Mucosa of rectum (tissue), 2 donors: ENCODE data around the gene AKAP13.
A peak's percentile ranks its signal among the peaks of the same experiment; 100 is the strongest.

Source experiments
- H3K27ac ChIP-seq, 2 donors: one replicate each; pipeline ENCODE4 v1.7.0; 2013; ENCODE audit warnings: inconsistent platforms in 2 of 2, low read depth in 2 of 2, low read length in 2 of 2
- H3K27me3 ChIP-seq, 2 donors: one replicate each; pipeline ENCODE4 v1.7.0; 2013; ENCODE audit warnings: low read length in 2 of 2; ENCODE audit not compliant: control insufficient read depth in 2 of 2, insufficient read depth in 2 of 2
- H3K36me3 ChIP-seq, 2 donors: one replicate each; pipeline ENCODE4 v1.7.0; 2013; ENCODE audit warnings: low read length in 2 of 2; ENCODE audit not compliant: control insufficient read depth in 2 of 2, insufficient read depth in 2 of 2
- H3K4me1 ChIP-seq, 2 donors: one replicate each; pipeline ENCODE4 v1.7.0; 2013; ENCODE audit warnings: low read length in 2 of 2, mild to moderate bottlenecking in 1 of 2; ENCODE audit not compliant: control insufficient read depth in 2 of 2, insufficient read depth in 2 of 2
- H3K4me3 ChIP-seq, 2 donors: one replicate each; pipeline ENCODE4 v1.7.0; 2013; ENCODE audit warnings: low read length in 2 of 2
- H3K9ac ChIP-seq, 2 donors: one replicate each; pipeline ENCODE4 v1.7.0; 2013; ENCODE audit warnings: low read length in 2 of 2, low read depth in 1 of 2, mild to moderate bottlenecking in 1 of 2
- H3K9me3 ChIP-seq, 2 donors: one replicate each; pipeline ENCODE4 v1.7.0; 2013; ENCODE audit warnings: low read length in 2 of 2; ENCODE audit not compliant: control insufficient read depth in 2 of 2
- donor health status: healthy.
- donor health status: Normal muscosa, but diverticular disease.

Gene AKAP13

DNA sequence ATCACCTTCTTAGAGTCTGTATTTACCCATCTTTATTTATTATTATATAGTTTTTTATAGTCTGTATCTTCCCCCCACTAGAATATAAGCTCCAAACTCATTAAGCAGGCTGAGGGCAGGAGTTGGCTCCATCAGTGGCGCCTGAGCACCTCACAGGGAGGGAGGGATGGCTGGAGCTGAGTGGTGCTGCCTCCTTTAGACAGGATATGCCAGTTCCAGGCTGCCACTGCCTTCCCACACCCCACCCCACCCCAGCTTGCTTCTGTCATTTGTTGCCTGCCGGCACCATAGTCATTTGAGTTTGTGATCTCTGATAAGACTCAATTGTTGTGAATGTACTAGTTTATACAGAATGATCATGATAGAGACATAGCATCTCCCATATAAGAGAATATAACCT, 328.8 kb downstream of the AKAP13 start:
- peaks cover 16 to 30% of the 10 kb centered on the region in 2 donors for H3K4me1 ChIP-seq
- no peak overlapping the region for H3K27ac ChIP-seq

DNA sequence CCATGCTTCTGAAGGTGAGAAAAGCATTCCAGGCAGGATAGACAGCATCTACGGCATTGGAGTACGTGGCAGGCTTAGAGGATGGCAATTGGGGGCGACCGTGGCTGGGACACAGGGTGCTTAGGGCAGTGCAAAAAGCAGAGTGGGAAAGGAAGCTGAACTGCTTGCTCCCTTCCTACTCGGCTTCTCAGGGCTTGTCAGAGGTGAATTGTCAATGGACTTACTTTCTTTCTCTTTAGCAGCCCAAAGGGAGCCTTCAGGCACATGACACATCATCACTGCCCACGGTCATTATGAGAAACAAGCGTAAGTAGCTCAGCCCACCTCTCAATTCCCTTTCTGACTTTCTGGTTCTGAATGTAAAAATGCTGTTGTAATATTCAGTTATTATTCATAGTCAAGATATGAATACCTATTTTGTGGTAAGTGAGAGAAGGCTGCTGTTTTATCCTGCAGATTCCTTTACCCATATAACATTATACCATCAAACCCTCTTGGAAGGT, 330.0 kb downstream of the AKAP13 start:
- Histone ChIP-seq H3K9me3 (no peaks in the 10 kb centered on the region), H3K27ac (no peak overlapping the region)

More for the DNA sequence above, 328.8 kb downstream of the AKAP13 start:
- Histone ChIP-seq H3K4me3 (no peak overlapping the region), H3K9me3 (no peaks in the 10 kb centered on the region), H3K9ac (no peak overlapping the region), H3K36me3 (peaks cover 32 to 47% of the 10 kb centered on the region in 2 donors), H3K27me3 (no peaks in the 10 kb centered on the region)

DNA sequence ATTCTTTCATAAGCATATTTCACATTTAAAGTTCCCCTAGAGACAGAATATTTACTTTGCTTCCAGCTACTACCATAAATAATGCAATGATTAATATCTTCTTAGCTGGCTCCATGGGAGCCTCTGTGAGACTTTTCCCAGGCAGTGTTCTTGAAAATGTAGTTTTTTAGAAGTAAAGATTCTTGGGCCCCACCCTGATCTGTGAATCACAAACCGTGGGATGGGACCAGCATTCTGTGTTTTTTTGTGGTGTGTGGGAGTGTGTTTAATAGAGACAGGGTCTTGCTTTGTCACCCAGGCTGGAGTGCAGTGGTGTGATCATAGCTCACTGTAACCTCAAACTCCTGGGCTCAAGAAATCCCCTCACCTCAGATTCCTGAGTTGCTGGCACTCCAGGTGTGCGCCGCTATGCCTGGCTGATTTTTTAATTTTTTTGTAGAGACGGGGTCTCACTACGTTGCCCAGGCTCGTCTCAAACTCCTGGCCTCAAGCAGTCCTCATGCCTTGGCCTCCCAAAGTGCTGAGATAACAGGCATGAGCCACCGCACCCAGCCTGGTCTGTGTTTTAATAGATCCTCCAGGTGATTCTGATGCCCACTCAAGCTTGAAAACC, 331.3 kb downstream of the AKAP13 start:
- Histone ChIP-seq H3K36me3 (peaks cover 47 to 65% of the 10 kb centered on the region in 2 donors), H3K27me3 (no peaks in the 10 kb centered on the region), H3K9ac (no peak overlapping the region), H3K27ac (no peak overlapping the region), H3K9me3 (no peaks in the 10 kb centered on the region), H3K4me1 (peaks cover 9 to 21% of the 10 kb centered on the region in 2 donors), H3K4me3 (no peak overlapping the region)

More for the DNA sequence above, 330.0 kb downstream of the AKAP13 start:
- Histone ChIP-seq H3K27me3 (no peaks in the 10 kb centered on the region), H3K4me1 (peaks cover 13 to 28% of the 10 kb centered on the region in 2 donors), H3K36me3 (peaks cover 35 to 53% of the 10 kb centered on the region in 2 donors), H3K9ac (no peak overlapping the region), H3K4me3 (no peak overlapping the region)

- H3K9me3 ChIP-seq = no peaks in the 10 kb centered on the region
- H3K4me1 ChIP-seq = no peaks in the 10 kb centered on the region
- no peak overlapping the region for H3K9ac ChIP-seq
- no peak overlapping the region for H3K27ac ChIP-seq
- peaks cover 71 to 89% of the 10 kb centered on the region in 2 donors for H3K36me3 ChIP-seq
- no peak overlapping the region for H3K4me3 ChIP-seq
- no peaks in the 10 kb centered on the region for H3K27me3 ChIP-seq
Observed at GRCh38 chr15:85716261-85716660, 335.9 kb downstream of the AKAP13 start.

DNA sequence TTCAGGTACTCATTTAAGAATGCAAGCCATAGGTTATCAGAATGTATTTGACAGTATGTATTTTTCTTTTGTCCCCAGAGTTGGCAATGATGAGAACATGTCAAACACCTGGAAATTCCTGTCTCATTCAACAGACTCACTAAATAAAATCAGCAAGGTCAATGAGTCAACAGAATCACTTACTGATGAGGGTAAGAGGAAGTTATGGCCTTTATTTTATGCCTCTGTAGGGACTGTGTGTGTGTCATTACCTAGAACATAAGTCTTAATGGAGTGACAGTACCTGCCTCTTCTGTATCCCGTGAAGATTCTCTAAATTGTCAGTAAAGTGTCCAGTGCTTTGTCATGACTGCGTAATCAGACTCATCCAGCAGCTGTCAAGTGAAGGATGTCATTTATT, 336.8 kb downstream of the AKAP13 start:
- Histone ChIP-seq H3K4me3 (no peak overlapping the region), H3K36me3 (peaks cover 76 to 88% of the 10 kb centered on the region in 2 donors), H3K4me1 (no peaks in the 10 kb centered on the region), H3K27ac (no peak overlapping the region), H3K9me3 (no peaks in the 10 kb centered on the region), H3K27me3 (no peaks in the 10 kb centered on the region), H3K9ac (no peak overlapping the region)

GRCh38 chr15:85718271-85718971, 338.0 kb downstream of the AKAP13 start:
- H3K4me1 ChIP-seq = no peaks in the 10 kb centered on the region
- peaks cover 78 to 90% of the 10 kb centered on the region in 2 donors for H3K36me3 ChIP-seq
- no peak overlapping the region for H3K27ac ChIP-seq
- no peak overlapping the region for H3K9ac ChIP-seq
- no peak overlapping the region for H3K4me3 ChIP-seq
- no peaks in the 10 kb centered on the region for H3K9me3 ChIP-seq
- H3K27me3 ChIP-seq = no peaks in the 10 kb centered on the region

DNA sequence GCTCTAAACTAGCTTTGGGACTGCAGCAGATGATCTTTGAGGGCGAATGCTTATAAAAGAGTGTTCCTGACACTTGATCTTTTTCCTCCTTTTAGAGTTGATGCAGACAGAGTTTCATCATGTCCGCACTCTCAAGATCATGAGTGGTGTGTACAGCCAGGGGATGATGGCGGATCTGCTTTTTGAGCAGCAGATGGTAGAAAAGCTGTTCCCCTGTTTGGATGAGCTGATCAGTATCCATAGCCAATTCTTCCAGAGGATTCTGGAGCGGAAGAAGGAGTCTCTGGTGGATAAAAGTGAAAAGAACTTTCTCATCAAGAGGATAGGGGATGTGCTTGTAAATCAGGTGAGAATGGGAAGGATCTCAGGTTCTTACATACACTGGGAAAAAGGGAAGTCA, 338.6 kb downstream of the AKAP13 start:
- Histone ChIP-seq H3K27me3 (no peaks in the 10 kb centered on the region), H3K9ac (no peak overlapping the region), H3K4me3 (no peak overlapping the region), H3K4me1 (peaks cover under 1 to 2% of the 10 kb centered on the region in 2 donors), H3K9me3 (no peaks in the 10 kb centered on the region), H3K36me3 (peaks cover 81 to 91% of the 10 kb centered on the region in 2 donors), H3K27ac (no peak overlapping the region)

DNA sequence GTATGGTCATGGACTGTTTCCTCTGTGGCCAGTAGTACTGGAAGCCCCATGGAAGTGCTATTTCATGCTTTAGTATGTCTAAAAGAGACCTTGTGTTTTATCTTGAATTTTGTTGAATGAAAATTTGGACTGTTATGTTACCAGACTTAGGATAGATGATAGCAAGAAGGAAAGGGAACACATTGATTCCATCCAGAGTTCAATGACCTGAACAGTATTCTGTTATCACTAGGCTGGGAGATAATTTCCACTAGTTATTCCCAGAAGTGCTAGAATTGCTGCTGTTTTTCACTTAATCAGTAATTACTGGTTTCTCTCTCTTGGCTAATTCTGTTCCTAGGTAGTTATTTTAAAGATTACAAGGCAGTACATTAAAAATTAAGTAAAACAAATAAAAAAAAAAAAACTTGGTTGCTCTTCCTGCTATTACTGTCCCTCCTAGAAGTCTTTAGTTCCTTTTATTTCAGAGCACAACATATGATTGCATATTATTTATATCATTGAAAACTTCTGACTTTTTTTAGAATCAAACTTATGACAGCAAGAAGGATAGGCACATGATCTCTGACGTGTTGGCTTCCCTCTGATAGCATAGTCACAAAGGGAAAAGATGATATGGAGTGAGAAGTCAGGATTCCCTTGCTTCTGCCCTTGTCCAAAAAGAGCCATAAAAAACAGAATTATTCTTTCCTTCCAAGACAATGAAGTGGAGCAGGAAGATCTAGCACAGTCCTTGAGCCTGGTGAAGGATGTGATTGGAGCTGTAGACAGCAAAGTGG, 342.2 kb downstream of the AKAP13 start:
- peaks cover 79 to 93% of the 10 kb centered on the region in 2 donors for H3K36me3 ChIP-seq
- H3K4me1 ChIP-seq = peaks cover 8 to 16% of the 10 kb centered on the region in 2 donors
- no peaks in the 10 kb centered on the region for H3K27me3 ChIP-seq
- no peak overlapping the region for H3K27ac ChIP-seq
- no peaks in the 10 kb centered on the region for H3K9me3 ChIP-seq
- no peak overlapping the region for H3K9ac ChIP-seq
- H3K4me3 ChIP-seq = no peak overlapping the region

DNA sequence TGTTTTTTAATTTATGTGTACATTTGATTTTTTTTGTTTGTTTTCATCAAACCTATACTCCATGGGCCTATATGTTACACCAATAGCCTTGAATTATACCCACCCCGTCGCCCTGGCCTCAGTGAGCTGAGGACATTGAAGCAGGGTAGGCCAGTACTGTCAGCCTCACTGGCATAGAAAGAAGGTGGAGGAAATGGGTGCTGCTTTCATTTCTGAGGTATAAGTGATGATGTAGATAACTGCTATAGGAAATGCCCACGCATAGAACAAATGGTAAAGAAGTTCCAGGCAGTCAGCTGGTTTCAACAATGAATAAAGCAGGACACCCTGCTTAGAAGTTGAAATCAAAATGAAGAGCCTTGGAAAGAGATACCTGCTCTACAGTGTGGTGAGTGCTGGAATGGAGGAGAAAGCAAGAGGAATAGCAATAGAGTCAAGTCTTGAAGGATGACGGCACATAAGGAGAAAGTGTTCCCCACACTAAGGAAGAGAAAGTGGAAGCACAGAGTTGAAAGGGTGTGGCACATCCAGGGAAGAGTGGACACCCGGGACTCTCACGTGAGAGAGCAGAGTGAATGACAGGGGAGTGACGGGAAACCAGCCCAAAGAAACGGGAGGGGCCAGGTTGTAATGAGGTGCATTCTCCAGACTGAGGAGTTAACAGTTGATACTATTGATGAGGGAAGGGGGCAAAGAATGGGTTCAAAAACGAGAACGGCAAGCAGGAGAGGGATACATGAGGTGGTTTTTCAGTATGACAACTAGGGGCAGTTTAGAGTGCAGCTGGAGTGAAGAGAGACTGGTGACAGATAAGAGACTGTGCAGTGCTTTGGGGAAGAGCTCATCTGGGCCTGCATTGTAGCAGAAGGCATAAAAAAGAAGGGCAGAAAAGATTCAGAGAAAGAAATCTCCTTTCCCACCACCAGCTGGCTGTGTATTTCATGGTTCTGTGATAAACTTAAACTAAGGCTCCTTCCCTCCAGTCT, 343.9 kb downstream of the AKAP13 start:
- Histone ChIP-seq H3K36me3 (peaks cover 76 to 90% of the 10 kb centered on the region in 2 donors), H3K9ac (no peak overlapping the region), H3K27ac (peak overlapping the region; percentile 7 to 33), H3K4me1 (peaks cover 8 to 16% of the 10 kb centered on the region in 2 donors), H3K4me3 (no peak overlapping the region), H3K27me3 (no peaks in the 10 kb centered on the region), H3K9me3 (no peaks in the 10 kb centered on the region)
